Keratinocyte (primary cell): Measurements from ENCODE around the gene FBXL5. TPM values are rescaled to one million over a fixed set of nuclear protein-coding genes. Genes with fewer than 3 reads are reported as not detected.

Experiments used
- DNase-seq: peaks from one replicate; pipeline ENCODE4 v3.0.0-alpha.2; 2011; ENCODE audit warnings: low read depth, missing footprints, low spot score
- FAIRE-seq: peaks from 2 replicates; lab custom pipeline; 2011; peaks lifted over from hg19 to GRCh38; lab: Jason Lieb, UNC
- H2AFZ ChIP-seq: 2 replicates; pipeline ENCODE4 v1.6.0; 2012; ENCODE audit warnings: low read length, control low read depth, inconsistent platforms; ENCODE audit not compliant: control insufficient read depth
- H3K27ac ChIP-seq: 2 replicates; pipeline ENCODE4 v1.5.1; 2011; ENCODE audit warnings: low read length; ENCODE audit not compliant: control insufficient read depth, insufficient read depth
- H3K27me3 ChIP-seq: 3 replicates; pipeline ENCODE4 v1.6.0; 2011; ENCODE audit warnings: low read length; ENCODE audit not compliant: control insufficient read depth, insufficient read depth; ENCODE audit errors: extremely low read depth
- H3K36me3 ChIP-seq, 2 experiments: 2 replicates in 1 of 2; 3 replicates in 1 of 2; pipeline ENCODE4 v1.5.1; 2011; ENCODE audit warnings: low read length in 2 of 2, mild to moderate bottlenecking in 1 of 2; ENCODE audit not compliant: control insufficient read depth in 2 of 2, insufficient read depth in 2 of 2; ENCODE audit errors: extremely low read depth in 1 of 2
- H3K4me1 ChIP-seq: 3 replicates; pipeline ENCODE4 v1.5.1; 2011; ENCODE audit warnings: low read length; ENCODE audit not compliant: control insufficient read depth, insufficient read depth; ENCODE audit errors: extremely low read depth
- H3K4me2 ChIP-seq: 3 replicates; pipeline ENCODE4 v1.6.0; 2011; ENCODE audit warnings: low read depth, low read length; ENCODE audit not compliant: control insufficient read depth, insufficient read depth; ENCODE audit errors: extremely low read depth
- H3K4me3 ChIP-seq, 3 experiments: fragments of 200-600 bp in 1 of 3; sonication (generic) in 1 of 3; 2 replicates in 2 of 3; 3 replicates in 1 of 3; pipeline ENCODE4 v1.5.1; 2011 to 2016; ENCODE audit warnings: low read length in 3 of 3, mild to moderate bottlenecking in 3 of 3, control low read depth in 2 of 3, inconsistent platforms in 1 of 3, low read depth in 1 of 3, mixed read lengths in 1 of 3, mixed run types in 1 of 3, moderate library complexity in 1 of 3; ENCODE audit not compliant: control insufficient read depth in 2 of 3, insufficient read depth in 2 of 3; ENCODE audit errors: extremely low read depth in 1 of 3
- H3K79me2 ChIP-seq: 2 replicates; pipeline ENCODE4 v1.6.0; 2012; ENCODE audit warnings: low read length; ENCODE audit not compliant: control insufficient read depth, insufficient read depth
- H3K9ac ChIP-seq: 3 replicates; pipeline ENCODE4 v1.6.0; 2011; ENCODE audit warnings: low read length; ENCODE audit not compliant: control insufficient read depth, insufficient read depth; ENCODE audit errors: extremely low read depth
- H3K9me1 ChIP-seq: 3 replicates; pipeline ENCODE4 v1.6.0; 2011; ENCODE audit warnings: low read length; ENCODE audit not compliant: control insufficient read depth, insufficient read depth; ENCODE audit errors: extremely low read depth
- H3K9me3 ChIP-seq: 2 replicates; pipeline ENCODE4 v1.5.1; 2012; ENCODE audit warnings: low read depth, low read length; ENCODE audit not compliant: control insufficient read depth
- H4K20me1 ChIP-seq: 3 replicates; pipeline ENCODE4 v1.6.0; 2011; ENCODE audit warnings: low read length; ENCODE audit not compliant: control insufficient read depth, insufficient read depth; ENCODE audit errors: extremely low read depth
- CTCF ChIP-seq, 3 experiments: IDR thresholded peaks in 1 of 3; conservative IDR thresholded peaks in 1 of 3; optimal IDR thresholded peaks in 1 of 3; 2 replicates in 2 of 3; 3 replicates in 1 of 3; pipeline versions ENCODE3 to v1.5.1; 2011; ENCODE audit warnings: low read length in 3 of 3, mild to moderate bottlenecking in 3 of 3, moderate library complexity in 2 of 3, control low read depth in 1 of 3, inconsistent platforms in 1 of 3; ENCODE audit not compliant: insufficient read depth in 2 of 3; ENCODE audit errors: extremely low read depth in 1 of 3
- EZH2 ChIP-seq: IDR thresholded peaks from one replicate; pipeline ENCODE4 v1.6.1; 2012; ENCODE audit warnings: inconsistent platforms, mild to moderate bottlenecking, low read length, moderate library complexity
- dilution Hi-C: fragments of 300-500 bp; cut with MboI; formaldehyde crosslinking; loops from one replicate; pipeline ENCODE4 v1.7.0; 2020; ENCODE audit warnings: low sequenced_read_pairs; ENCODE audit not compliant: extremely low pct_ligation_motif_present
- polyA plus RNA-seq, 5 experiments: library from polyadenylated mRNA; depleted of rRNA in 3 of 5; stranded (reverse) in 3 of 5; stranded (forward) in 1 of 5; unstranded in 1 of 5; fragments of >200 nt; gene quantifications; 1 replicate in 1 of 5; 2 replicates in 3 of 5; 3 replicates in 1 of 5; pipeline versions ENCODE4 v1.2.1 to v1.2.3, GENCODE V29; 2011 to 2012; ENCODE audit warnings: missing spikeins in 2 of 5, low read depth in 1 of 5, low replicate concordance in 1 of 5

FBXL5 gene
- polyA plus RNA-seq, 1 donor (not counting 4 experiments of a cell fraction or from before 2014, with no cell fraction given): 63.1 TPM

GRCh38 chr4:15659768-15660570, 4.8 kb upstream of the FBXL5 start:
- Histone ChIP-seq H3K27me3 (no peaks in the 10 kb centered on the region), H3K9ac (no peak overlapping the region), H3K9me3 (no peaks in the 10 kb centered on the region), H2AFZ (no peak overlapping the region), H3K9me1 (no peaks in the 10 kb centered on the region), H3K4me3 (no peak overlapping the region), H3K36me3 (peaks cover 0 to 2% of the 10 kb centered on the region in 2 experiments), H4K20me1 (no peaks in the 10 kb centered on the region), H3K27ac (peak overlapping the region; percentile 41), H3K79me2 (peaks cover 3% of the 10 kb centered on the region), H3K4me2 (no peak overlapping the region), H3K4me1 (peaks cover 21% of the 10 kb centered on the region)
- FAIRE-seq (peak; percentile 46), DNase-seq (no peak)
- dilution Hi-C loops: no loop called here
- TF ChIP-seq CTCF (optimal IDR thresholded peaks at IDR 0.05 in 1 of 3, IDR thresholded peaks at IDR 0.05 in 1 of 3, conservative IDR thresholded peaks at IDR 0.05 in 1 of 3; ENCODE audit: extremely low read depth in 1 of 3, insufficient read depth in 2 of 3, low read length in 3 of 3) (no peak), EZH2 (no peak)

GRCh38 chr4:15658781-15659180, 3.6 kb upstream of the FBXL5 start:
- no peak overlapping the region for H3K9ac ChIP-seq
- TF ChIP-seq CTCF (optimal IDR thresholded peaks at IDR 0.05 in 1 of 3, IDR thresholded peaks at IDR 0.05 in 1 of 3, conservative IDR thresholded peaks at IDR 0.05 in 1 of 3; ENCODE audit: extremely low read depth in 1 of 3, insufficient read depth in 2 of 3, low read length in 3 of 3) (no peak), EZH2 (no peak)
- peaks cover 14% of the 10 kb centered on the region for H3K79me2 ChIP-seq
- H3K4me1 ChIP-seq: peaks cover 17% of the 10 kb centered on the region
- no peak overlapping the region for H3K4me3 ChIP-seq
- no peak for FAIRE-seq
- no peaks in the 10 kb centered on the region for H3K9me3 ChIP-seq
- no peak overlapping the region for H2AFZ ChIP-seq
- no peaks in the 10 kb centered on the region for H3K9me1 ChIP-seq
- H3K36me3 ChIP-seq: peaks cover 0 to 2% of the 10 kb centered on the region in 2 experiments
- DNase-seq: no peak
- no peak overlapping the region for H3K4me2 ChIP-seq
- no peaks in the 10 kb centered on the region for H3K27me3 ChIP-seq
- dilution Hi-C loops: no loop called here
- no peaks in the 10 kb centered on the region for H4K20me1 ChIP-seq
- no peak overlapping the region for H3K27ac ChIP-seq
